Measurements from ENCODE around the gene RAB17.

GRCh38 chr2:237536083-237536415, 54.5 kb downstream of the RAB17 start:
- no peak for TF ChIP-seq CTCF (IDR thresholded peaks at IDR 0.05 in 8 of 11, conservative IDR thresholded peaks at IDR 0.05 in 3 of 11)
- no peak for TF ChIP-seq POLR2A (IDR thresholded peaks at IDR 0.05)
- TF ChIP-seq POLR2AphosphoS5 (IDR thresholded peaks at IDR 0.05): no peak

Data from spleen (tissue), 7 donors.